ENCODE measurements around the gene MRPL45.

The MRPL45 gene

DNA sequence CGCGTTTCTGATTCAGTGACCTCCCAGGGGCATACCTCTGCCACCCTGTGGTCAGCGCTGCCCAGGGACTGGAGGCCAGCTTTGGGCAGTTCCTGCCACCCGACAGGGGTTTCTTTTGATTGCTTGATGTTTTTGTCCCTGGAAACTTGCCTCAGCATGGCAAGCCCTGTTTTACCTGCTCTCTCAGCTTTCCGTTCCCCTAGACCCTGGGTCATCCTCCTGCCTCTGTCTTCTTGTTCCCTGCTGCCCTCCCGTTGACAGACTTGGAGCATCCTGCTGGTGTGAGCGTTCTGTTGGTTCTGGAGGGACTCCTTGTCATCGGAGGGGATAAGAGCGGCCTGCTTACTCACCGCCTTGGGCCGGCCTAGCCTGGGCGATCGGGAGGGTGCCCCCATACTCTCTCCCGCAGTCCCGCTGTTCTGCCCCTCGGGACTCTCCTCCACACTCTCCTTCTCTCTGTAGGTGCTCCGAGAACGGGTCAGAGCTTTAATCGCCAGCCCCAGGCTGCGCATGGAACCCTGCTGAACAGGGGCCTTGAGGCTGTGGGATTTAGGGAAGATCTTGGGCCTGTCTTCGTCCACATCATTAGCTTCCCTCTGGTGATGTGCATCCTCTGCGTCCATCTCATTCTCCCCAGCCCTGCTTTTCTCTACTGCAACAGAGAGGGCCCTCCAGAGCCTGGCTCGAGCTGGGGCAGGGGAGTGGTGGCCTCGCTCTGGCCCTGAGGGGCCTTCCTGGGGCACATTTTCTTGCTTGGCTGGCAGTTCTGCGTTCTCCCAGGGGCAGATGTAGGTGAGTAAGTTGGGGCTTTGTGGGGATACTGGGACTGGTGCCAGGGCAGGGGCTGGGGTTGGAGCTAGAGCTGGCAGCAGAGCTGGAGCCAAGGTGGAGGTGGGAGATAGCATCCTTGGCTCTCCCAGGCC lies 33.1 kb downstream of the MRPL45 start:
- Mint-ChIP-seq H3K36me3 (no peaks in the 10 kb centered on the region), H3K4me3 (no peak overlapping the region), H3K27me3 (peaks cover 30% of the 10 kb centered on the region), H3K9me3 (no peaks in the 10 kb centered on the region), H3K27ac (no peak overlapping the region), H3K4me1 (peaks cover 7% of the 10 kb centered on the region)
- CTCF ChIA-PET: interaction anchor here (3.6 to 9.3 kb wide), 2 partner anchors 8 to 19 kb away, joined by 31 to 49 read pairs; no protein-coding TSS in a partner anchor
- DNase-seq: no peak

DNA sequence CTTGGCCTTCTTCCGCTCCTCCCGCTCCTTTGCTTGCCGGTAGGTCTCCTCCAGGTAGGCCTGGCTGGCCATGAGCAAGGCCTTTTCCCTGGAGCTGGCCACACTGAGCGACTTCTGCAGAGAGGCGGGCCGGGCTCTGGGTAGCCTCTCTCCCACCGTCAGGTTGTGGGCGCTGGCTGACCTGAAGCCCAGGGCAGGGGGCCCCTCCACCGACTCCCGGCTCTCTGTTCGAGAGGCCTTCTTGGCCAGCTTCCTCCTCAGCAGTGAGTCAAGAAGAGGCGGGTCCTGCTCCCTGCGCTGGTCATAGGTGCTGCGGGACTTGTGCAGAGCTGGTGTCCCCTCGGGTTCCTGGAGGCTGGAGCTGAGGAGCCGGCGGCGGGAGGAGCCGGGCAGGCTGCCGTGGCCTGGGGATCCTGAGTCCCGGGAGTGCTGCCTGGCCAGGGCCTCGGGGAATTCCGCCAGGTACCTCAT lies 34.0 kb downstream of the MRPL45 start:
- H3K27me3 Mint-ChIP-seq: peaks cover 35% of the 10 kb centered on the region
- no peak overlapping the region for H3K4me3 Mint-ChIP-seq
- CTCF ChIA-PET: interaction anchor here (1.0 to 9.3 kb wide), 3 partner anchors 9 to 18 kb away, joined by 3 to 49 read pairs (median 31); no protein-coding TSS in a partner anchor
- H3K27ac Mint-ChIP-seq: no peak overlapping the region
- peaks cover 7% of the 10 kb centered on the region for H3K4me1 Mint-ChIP-seq
- H3K9me3 Mint-ChIP-seq: no peaks in the 10 kb centered on the region
- H3K36me3 Mint-ChIP-seq: no peaks in the 10 kb centered on the region
- no peak for DNase-seq

DNA sequence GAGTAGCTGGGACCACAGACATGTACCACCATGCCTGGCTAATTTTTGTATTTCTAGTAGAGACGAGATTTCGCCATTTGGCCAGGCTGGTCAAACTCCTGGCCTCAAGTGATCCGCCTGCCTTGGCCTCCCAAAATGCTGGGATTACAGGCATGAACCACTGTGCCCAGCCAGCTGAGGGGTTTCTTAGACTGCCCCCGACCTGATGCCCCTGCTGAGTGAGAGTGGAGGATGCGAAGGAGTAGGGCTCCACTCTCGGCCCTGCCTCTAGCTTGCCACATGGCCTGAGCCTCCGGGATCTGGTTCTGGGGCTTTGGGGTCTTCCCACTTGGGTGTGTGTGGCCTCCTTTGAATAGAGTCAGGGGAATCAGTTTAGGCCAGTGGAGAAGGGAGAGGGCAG lies 35.8 kb downstream of the MRPL45 start:
- H3K36me3 Mint-ChIP-seq: no peaks in the 10 kb centered on the region
- no peaks in the 10 kb centered on the region for H3K9me3 Mint-ChIP-seq
- CTCF ChIA-PET: interaction anchor here (0.9 to 9.3 kb wide), 8 partner anchors 7 to 80 kb away, joined by 3 to 49 read pairs (median 8); no protein-coding TSS in a partner anchor
- H3K27me3 Mint-ChIP-seq: peaks cover 46% of the 10 kb centered on the region
- DNase-seq: no peak
- no peaks in the 10 kb centered on the region for H3K4me1 Mint-ChIP-seq
- H3K4me3 Mint-ChIP-seq: no peak overlapping the region
- H3K27ac Mint-ChIP-seq: no peak overlapping the region

DNA sequence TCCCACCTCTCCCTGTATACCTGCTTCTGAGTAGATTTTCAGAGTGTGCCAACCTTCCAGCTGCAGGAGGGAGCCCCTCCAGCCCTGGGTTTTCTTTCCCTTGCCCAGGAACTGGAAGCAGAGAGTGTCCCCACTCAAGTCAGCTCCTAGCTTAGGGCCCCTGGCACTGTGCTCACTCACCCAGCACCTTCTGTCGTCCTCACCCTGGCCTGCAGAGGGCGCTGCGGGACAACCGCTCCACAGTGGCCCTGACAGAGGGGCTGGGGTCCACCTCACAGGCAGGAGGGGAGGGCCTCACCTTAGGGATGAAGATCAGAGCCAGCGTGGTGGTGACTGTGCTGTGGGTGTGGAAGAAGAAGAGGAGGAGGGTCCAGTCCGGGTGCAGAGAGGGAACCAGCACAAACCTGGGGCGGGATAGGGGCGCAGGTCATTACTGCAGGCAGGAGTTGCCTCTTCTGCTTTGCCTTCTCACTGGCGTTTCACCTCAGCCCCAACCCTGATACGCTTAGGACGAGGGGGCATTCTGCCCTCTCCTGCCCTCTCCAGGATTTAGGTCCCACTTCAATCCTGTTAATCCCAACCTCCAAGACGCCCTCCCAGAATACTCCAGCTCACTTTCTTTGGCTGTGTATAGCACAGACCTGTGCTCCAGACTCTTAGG lies 36.8 kb downstream of the MRPL45 start:
- Mint-ChIP-seq H3K36me3 (no peaks in the 10 kb centered on the region), H3K27me3 (peaks cover 48% of the 10 kb centered on the region), H3K4me1 (no peaks in the 10 kb centered on the region), H3K27ac (no peak overlapping the region), H3K9me3 (no peaks in the 10 kb centered on the region), H3K4me3 (no peak overlapping the region)
- CTCF ChIA-PET: interaction anchor here (0.8 to 9.3 kb wide), 9 partner anchors 8 to 79 kb away, joined by 3 to 49 read pairs (median 8); no protein-coding TSS in a partner anchor
- DNase-seq: peak; percentile 75

DNA sequence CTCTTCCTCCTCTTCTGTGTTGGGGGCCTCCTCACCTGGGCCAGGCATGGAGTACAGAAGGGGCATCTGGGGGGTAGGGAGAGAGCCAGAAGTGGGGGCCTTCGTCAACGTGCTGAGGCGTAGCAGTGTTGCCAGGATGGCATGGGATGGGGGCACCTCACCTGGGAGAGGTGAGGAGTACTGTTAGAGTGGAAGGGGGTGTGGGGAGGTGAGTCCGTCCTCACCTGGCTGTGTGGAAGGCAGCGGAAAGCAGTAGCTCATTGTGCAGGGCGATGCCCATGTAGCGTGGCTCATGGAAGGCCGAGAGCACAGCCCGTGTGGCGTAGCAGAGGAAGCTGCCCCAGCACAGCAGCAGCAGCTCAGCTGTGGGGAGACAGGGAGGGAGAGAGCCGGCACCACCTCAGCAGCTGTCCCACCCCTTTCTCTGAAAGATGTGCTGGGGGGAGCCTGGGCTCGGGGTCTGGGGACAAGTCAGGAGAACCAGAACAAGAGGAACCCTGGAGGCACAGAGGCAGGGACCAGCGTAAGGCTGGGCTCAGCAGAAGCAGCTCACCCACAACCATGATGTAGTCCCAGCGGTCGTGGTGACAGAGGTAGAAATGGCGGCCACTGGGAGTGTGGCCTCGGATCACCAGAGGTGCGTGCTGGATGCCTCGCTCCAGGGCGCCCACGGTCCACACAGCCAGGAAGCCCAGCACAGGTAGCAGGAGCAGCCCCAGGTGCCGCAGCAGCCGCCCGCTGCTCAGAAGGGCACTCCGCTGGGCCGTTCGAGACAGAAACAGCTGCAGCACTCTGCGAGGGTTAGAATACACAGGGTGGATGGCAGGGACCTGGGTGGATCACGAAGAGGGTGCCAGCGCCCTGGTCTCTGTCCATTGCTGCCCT lies 37.8 kb downstream of the MRPL45 start:
- Mint-ChIP-seq H3K4me3 (no peak overlapping the region), H3K9me3 (no peaks in the 10 kb centered on the region), H3K27ac (no peak overlapping the region), H3K4me1 (no peaks in the 10 kb centered on the region), H3K36me3 (no peaks in the 10 kb centered on the region), H3K27me3 (peaks cover 42% of the 10 kb centered on the region)
- CTCF ChIA-PET: interaction anchor here (0.8 to 9.3 kb wide), 6 partner anchors 10 to 78 kb away, joined by 3 to 49 read pairs (median 8); no protein-coding TSS in a partner anchor
- DNase-seq: no peak

DNA sequence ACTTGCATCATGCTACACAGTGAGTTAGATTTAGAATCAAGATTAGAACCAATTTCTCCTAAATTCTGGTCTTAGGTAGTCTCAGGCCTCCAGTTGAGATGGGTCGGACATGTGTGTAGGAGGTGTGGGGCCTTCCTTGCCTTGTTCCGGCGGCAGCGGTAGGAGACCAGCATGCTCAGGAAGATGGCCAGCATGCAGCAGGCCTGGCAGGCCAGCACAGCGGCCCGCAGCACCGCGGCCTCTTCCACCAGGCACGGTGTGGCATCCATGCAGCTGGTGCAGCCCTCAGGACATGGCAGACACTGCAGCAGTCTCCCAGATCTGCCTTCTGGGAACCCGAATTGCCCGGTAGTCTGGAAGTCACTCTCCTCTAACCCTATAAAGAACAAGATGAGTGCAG lies 39.9 kb downstream of the MRPL45 start:
- CTCF ChIA-PET: interaction anchor here (9.3 kb wide), 1 partner anchor 12 kb away, joined by 49 read pairs; no protein-coding TSS in a partner anchor
- H3K27me3 Mint-ChIP-seq: peaks cover 38% of the 10 kb centered on the region
- no peaks in the 10 kb centered on the region for H3K36me3 Mint-ChIP-seq
- H3K4me1 Mint-ChIP-seq: no peaks in the 10 kb centered on the region
- H3K4me3 Mint-ChIP-seq: no peak overlapping the region
- DNase-seq: no peak
- H3K9me3 Mint-ChIP-seq: no peaks in the 10 kb centered on the region
- no peak overlapping the region for H3K27ac Mint-ChIP-seq

DNA sequence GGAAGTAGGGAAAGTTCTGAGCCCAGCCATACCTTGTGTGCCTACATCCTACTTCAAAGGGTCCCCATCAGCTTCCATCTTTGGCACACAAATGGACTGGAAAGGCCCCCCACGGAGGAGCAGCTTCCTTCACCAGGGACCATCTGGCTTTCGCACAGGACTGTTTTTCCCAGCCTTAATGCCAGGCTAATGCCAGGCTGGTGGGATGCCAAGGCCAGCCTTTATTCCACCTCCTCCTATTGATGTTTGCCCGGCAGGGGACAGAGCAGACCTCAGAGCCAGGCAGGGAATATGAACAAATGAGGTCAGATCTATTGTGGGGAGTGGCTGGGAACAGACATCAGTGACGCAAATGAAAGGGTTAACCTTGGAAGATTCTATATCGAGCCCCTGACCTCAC lies 41.1 kb downstream of the MRPL45 start:
- Mint-ChIP-seq H3K4me1 (no peaks in the 10 kb centered on the region), H3K27me3 (peaks cover 42% of the 10 kb centered on the region), H3K27ac (no peak overlapping the region), H3K4me3 (no peak overlapping the region), H3K9me3 (no peaks in the 10 kb centered on the region), H3K36me3 (no peaks in the 10 kb centered on the region)
- no peak for DNase-seq
- CTCF ChIA-PET: interaction anchor here (1.2 kb wide), 1 partner anchor 11 kb away, joined by 6 read pairs; no protein-coding TSS in a partner anchor

DNA sequence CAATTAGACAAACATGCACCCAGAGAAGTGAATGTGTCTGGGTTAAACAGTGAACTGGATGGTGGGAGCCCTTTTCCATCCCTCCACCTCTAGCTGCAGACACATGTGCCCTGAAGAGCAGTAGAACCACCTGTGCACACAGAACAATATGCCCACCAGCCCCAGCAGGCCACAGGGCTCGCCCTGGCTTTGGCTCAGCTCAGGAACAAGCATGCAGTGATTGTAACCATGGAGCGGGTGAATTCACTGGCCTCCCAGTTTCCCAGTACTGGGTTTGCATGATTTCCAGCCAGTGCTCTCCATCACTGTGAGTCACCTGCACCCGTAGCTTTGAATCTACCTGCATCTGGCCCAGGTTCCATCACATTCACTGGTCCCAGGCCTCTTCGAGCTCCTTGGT lies 41.6 kb downstream of the MRPL45 start:
- H3K4me3 Mint-ChIP-seq: no peak overlapping the region
- DNase-seq: no peak
- H3K9me3 Mint-ChIP-seq: no peaks in the 10 kb centered on the region
- H3K4me1 Mint-ChIP-seq: no peaks in the 10 kb centered on the region
- no peaks in the 10 kb centered on the region for H3K36me3 Mint-ChIP-seq
- no peak overlapping the region for H3K27ac Mint-ChIP-seq
- CTCF ChIA-PET: interaction anchor here (1.2 kb wide), 1 partner anchor 10 kb away, joined by 6 read pairs; no protein-coding TSS in a partner anchor
- peaks cover 38% of the 10 kb centered on the region for H3K27me3 Mint-ChIP-seq

DNA sequence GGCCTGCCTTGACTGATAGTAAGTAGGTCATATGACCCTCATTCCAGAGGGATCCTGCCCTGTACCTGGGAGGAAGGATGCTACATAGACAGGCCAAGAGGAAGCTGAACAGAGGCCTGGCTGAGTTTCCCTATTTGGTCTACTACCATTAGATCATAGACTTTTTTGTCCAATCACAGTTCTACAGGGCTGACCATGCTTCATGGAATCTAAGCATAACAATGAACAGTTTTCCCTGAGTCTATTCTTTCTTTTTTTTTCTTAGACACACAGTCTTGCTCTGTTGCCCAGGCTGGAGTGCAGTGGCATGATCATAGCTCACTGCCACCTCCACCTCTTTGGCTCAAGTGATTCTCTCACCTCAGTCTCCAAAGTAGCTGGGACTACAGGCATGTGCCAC lies 42.9 kb downstream of the MRPL45 start:
- Mint-ChIP-seq H3K4me1 (no peaks in the 10 kb centered on the region), H3K4me3 (no peak overlapping the region), H3K27ac (no peak overlapping the region), H3K9me3 (no peaks in the 10 kb centered on the region), H3K27me3 (peaks cover 40% of the 10 kb centered on the region), H3K36me3 (no peaks in the 10 kb centered on the region)
- DNase-seq: no peak
- CTCF ChIA-PET: interaction anchor here (1.1 kb wide), 1 partner anchor 9 kb away, joined by 4 read pairs; no protein-coding TSS in a partner anchor

DNA sequence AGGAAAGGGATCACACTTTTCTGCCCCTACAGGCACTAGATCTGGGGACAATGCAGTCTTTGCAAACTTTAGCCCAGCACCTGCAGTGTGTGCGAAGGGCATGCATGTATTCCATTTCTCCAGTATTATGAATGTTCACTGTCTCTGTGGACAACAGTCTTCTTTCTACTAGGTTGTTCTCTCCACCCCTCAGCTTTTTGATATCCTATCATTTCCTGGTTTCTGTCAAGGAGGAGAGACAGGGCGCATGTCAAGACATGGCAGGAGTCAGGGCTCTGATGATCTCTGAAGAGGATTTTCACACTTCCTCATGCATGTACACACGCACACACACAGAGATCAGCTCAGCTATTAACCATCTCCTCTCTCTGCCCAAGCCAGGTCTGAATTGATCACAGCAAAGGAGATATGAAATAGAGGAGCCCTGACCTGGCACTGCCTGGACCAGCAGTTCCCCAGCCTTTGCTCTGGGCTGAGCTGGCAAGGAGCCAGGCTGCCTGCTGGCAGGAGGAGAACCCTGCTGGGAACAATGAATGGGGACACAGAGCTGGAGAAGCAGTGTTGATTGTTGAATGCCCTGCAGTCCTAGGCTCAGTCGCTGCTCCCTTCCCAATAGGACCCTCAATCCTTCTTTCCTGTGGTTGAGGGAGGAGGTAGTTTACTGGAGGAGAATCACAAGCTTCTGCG lies 44.2 kb downstream of the MRPL45 start:
- no peak overlapping the region for H3K4me3 Mint-ChIP-seq

DNA sequence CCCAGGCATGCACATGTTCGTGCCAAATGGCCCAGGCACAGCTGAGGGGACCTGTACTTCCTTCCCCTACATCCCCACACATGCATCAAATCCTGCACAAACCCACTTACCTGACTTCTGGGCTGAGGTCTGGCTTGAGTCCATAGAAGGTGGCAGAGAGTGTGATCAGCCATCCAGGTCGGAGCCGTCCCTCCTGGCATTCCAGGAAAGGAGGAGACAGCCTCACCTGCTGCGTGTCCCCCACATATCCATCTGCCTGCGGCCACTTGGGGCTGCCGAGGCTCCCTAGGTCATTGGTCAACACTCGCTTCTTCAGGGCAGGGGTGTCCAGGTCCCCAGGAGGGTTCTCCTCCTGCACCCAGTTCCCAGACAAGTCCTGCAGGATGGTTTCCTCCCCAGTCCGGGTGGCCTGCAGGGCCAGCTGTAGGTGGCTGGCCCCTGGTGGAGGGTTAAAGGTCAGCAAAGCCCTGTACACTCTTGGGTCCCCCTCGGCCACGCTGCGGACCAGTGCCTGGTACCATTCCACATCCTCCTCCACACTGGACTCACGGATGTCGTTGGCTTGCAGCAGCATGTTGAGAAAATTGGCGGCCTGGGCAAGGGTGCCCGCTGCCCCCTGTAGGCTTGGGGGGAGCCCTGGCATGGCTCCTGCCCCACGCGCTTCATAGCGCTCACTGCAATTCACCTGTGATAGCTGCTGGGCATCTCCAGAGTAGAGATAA lies 46.1 kb downstream of the MRPL45 start:
- H3K27ac Mint-ChIP-seq: no peak overlapping the region
- CTCF ChIA-PET: interaction anchor here (0.8 to 1.2 kb wide), 3 partner anchors 71 to 81 kb away, joined by 3 to 5 read pairs (median 4); no protein-coding TSS in a partner anchor

More for the DNA sequence above, 44.2 kb downstream of the MRPL45 start:
- Mint-ChIP-seq H3K9me3 (no peaks in the 10 kb centered on the region), H3K27ac (no peak overlapping the region), H3K36me3 (no peaks in the 10 kb centered on the region), H3K4me1 (no peaks in the 10 kb centered on the region), H3K27me3 (peaks cover 40% of the 10 kb centered on the region)
- CTCF ChIA-PET: interaction anchor here (1.0 to 1.3 kb wide), 2 partner anchors 10 to 18 kb away, joined by 3 read pairs; no protein-coding TSS in a partner anchor
- DNase-seq: no peak

DNA sequence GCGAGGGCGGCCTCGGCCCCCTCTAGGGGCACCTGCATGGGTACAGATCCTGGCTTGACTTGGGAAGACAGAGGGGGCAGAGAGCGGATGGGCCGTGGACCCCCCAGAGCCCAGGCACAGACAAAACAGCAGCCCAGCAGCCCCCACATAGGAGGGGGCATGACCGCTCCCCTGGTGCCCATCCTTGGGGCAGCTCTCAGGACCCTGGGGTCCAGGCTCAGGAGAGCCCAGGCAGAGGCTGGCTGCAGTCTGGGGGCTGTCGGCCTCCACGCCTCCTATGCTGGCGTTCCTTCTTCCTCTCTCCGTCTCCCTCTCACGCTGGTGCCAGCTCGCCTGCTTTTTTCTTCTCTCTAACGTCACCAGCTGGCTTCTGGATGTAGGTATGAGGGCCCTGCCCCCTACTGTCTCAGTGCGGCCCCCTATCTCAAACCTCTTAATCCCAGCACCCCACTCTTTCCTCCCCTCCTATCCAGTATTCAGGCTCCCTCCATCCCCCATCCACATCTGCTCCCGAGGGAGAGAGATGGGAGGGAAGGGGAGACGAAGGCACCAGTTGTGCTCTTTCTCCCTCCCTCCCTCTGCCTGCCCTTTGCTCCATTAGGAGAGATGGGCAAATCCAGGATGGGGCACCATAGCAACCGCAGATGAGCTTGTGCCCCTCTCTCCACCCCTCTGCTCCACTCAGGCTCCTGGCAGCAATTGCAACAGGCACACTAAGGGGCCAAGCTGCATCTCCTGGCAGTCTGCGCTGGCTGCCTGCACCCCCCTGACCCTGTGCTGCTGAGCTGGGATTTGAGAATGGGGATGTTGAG lies 46.8 kb downstream of the MRPL45 start, which contains the start of gene GPR179:
GPR179 (minus strand) TSS at position 349 of the 812 bp plus-strand sequence; CDS start at position 182, 167 bp downstream.
- CTCF ChIA-PET: interaction anchor here (1.2 to 1.4 kb wide), 2 partner anchors 10 to 70 kb away, joined by 4 read pairs; no protein-coding TSS in a partner anchor
- H3K36me3 Mint-ChIP-seq: no peaks in the 10 kb centered on the region
- H3K27ac Mint-ChIP-seq: no peak within 1 kb of the TSS
- no peaks in the 10 kb centered on the region for H3K9me3 Mint-ChIP-seq
- H3K27me3 Mint-ChIP-seq: peaks cover 22% of the 10 kb centered on the region
- no peak for DNase-seq
- no peak within 1 kb of the TSS for H3K4me3 Mint-ChIP-seq
- H3K4me1 Mint-ChIP-seq: no peaks in the 10 kb centered on the region

More for the DNA sequence above, 46.1 kb downstream of the MRPL45 start:
- Mint-ChIP-seq H3K4me3 (no peak overlapping the region), H3K27me3 (peaks cover 27% of the 10 kb centered on the region), H3K9me3 (no peaks in the 10 kb centered on the region), H3K36me3 (no peaks in the 10 kb centered on the region), H3K4me1 (no peaks in the 10 kb centered on the region)
- DNase-seq: no peak
